ENCODE results near the gene ARSJ. TPM values are rescaled to one million over a fixed set of nuclear protein-coding genes. Genes with fewer than 3 reads are reported as not detected.

ARSJ gene
- total RNA-seq, 1 donor from 2014 or later, result not detected

GRCh38 chr4:113871080-113871479 is 108.4 kb downstream of the ARSJ start:
- Mint-ChIP-seq H3K4me1 (peaks cover 19% of the 10 kb centered on the region), H3K27me3 (no peaks in the 10 kb centered on the region), H3K9me3 (peaks cover 6% of the 10 kb centered on the region), H3K4me3 (no peak overlapping the region), H3K36me3 (ENCODE audit: low read depth) (no peaks in the 10 kb centered on the region), H3K27ac (no peak overlapping the region)
- no peak for DNase-seq
- no peak for ATAC-seq (ENCODE audit: low read depth)
- ChIA-PET POLR2A (no interaction called here), CTCF (no interaction called here)
- TF ChIP-seq CTCF (IDR thresholded peaks at IDR 0.05), result no peak
- intact Hi-C loops (cut with micrococcal nuclease), result loop anchor here (2.0 to 10.0 kb wide), 3 partner anchors 36 to 326 kb away; no protein-coding TSS in a partner anchor

GRCh38 chr4:113869743-113870375 is 109.6 kb downstream of the ARSJ start:
- no peak for TF ChIP-seq CTCF (IDR thresholded peaks at IDR 0.05)
- H3K27ac Mint-ChIP-seq, result peak overlapping the region; percentile 90

GRCh38 chr4:113866611-113867010 is 112.8 kb downstream of the ARSJ start:
- Mint-ChIP-seq H3K9me3 (peaks cover 6% of the 10 kb centered on the region), H3K27me3 (peaks cover 2% of the 10 kb centered on the region), H3K4me1 (peaks cover 17% of the 10 kb centered on the region), H3K27ac (no peak overlapping the region), H3K4me3 (no peak overlapping the region), H3K36me3 (ENCODE audit: low read depth) (no peaks in the 10 kb centered on the region)
- no peak for DNase-seq
- CTCF ChIA-PET, result no interaction called here
- no peak for TF ChIP-seq CTCF (IDR thresholded peaks at IDR 0.05)
- intact Hi-C loops (cut with micrococcal nuclease), result no loop called here
- POLR2A ChIA-PET, result no interaction called here
- ATAC-seq (ENCODE audit: low read depth), result no peak

More at GRCh38 chr4:113869743-113870375, 109.6 kb downstream of the ARSJ start:
- DNase-seq (peak; percentile 40), ATAC-seq (ENCODE audit: low read depth) (peak; percentile 94)
- H3K4me3 Mint-ChIP-seq, result peak overlapping the region; percentile 63
- ChIA-PET POLR2A (no interaction called here), CTCF (no interaction called here)
- peaks cover 19% of the 10 kb centered on the region for H3K4me1 Mint-ChIP-seq
- no peaks in the 10 kb centered on the region for H3K36me3 Mint-ChIP-seq (ENCODE audit: low read depth)
- no peaks in the 10 kb centered on the region for H3K27me3 Mint-ChIP-seq
- peaks cover 6% of the 10 kb centered on the region for H3K9me3 Mint-ChIP-seq
- intact Hi-C loops (cut with micrococcal nuclease), result loop anchor here (1.0 to 10.0 kb wide), 5 partner anchors 33 to 325 kb away; no protein-coding TSS in a partner anchor

- H3K36me3 Mint-ChIP-seq (ENCODE audit: low read depth), result no peaks in the 10 kb centered on the region
- no peak overlapping the region for H3K4me3 Mint-ChIP-seq
- no peak overlapping the region for H3K27ac Mint-ChIP-seq
- H3K9me3 Mint-ChIP-seq, result no peaks in the 10 kb centered on the region
- intact Hi-C loops (cut with micrococcal nuclease), result no loop called here
- peaks cover 2% of the 10 kb centered on the region for H3K27me3 Mint-ChIP-seq
- CTCF ChIA-PET, result no interaction called here
- no peak for TF ChIP-seq CTCF (IDR thresholded peaks at IDR 0.05)
- no peaks in the 10 kb centered on the region for H3K4me1 Mint-ChIP-seq
- POLR2A ChIA-PET, result no interaction called here
- DNase-seq, result no peak
- ATAC-seq (ENCODE audit: low read depth), result no peak
Measured at GRCh38 chr4:113858924-113859323, 120.5 kb downstream of the ARSJ start.

- Mint-ChIP-seq H3K36me3 (ENCODE audit: low read depth) (no peaks in the 10 kb centered on the region), H3K27me3 (no peaks in the 10 kb centered on the region), H3K9me3 (peaks cover 7% of the 10 kb centered on the region), H3K4me1 (no peaks in the 10 kb centered on the region), H3K27ac (no peak overlapping the region), H3K4me3 (no peak overlapping the region)
- DNase-seq, result no peak
- ChIA-PET CTCF (no interaction called here), POLR2A (no interaction called here)
- intact Hi-C loops (cut with micrococcal nuclease), result no loop called here
- ATAC-seq (ENCODE audit: low read depth), result no peak
- TF ChIP-seq CTCF (IDR thresholded peaks at IDR 0.05), result no peak
Measured at GRCh38 chr4:113851816-113852215, 127.6 kb downstream of the ARSJ start.

Other genes starting within 250 kb of the ARSJ start
- 62.7 and 72.9 TPM in 2 replicates for gene CAMK2D, start 217.9 kb downstream of the ARSJ start, total RNA-seq

Measured in activated B cell treated with CpG ODN at 0.5 μM for 24 hours (primary cell).